ENCODE data around the gene ATF1.

The ATF1 gene

GRCh38 chr12:50763639-50764285 lies at the start of gene ATF1:
Gene ATF1 (plus strand): TSS chr12:50764101. CDS start chr12:50780146, 16,045 bp downstream.
- ATAC-seq: peak; percentile 87
- DNase-seq: peak; percentile 90

DNA sequence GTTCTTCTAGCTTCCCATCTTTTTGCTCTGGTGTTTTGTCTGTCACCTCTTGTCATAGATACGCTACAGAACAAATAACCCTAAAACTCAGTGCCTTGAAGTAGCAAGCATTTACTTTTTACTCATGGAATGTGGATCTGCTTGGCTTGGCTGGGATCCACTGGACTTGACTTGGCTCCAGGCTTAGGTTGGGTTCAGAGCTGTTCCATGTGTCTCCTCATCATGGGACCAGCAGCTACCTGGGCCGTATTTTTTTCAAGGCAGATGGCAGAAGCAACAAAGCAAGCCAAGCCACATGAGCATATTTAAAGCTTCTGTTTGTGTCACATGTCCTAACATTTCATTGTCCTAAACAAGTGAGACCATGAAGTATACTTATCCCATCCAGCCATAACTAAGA lies 48.7 kb upstream of the ATF1 start:
- DNase-seq (no peak), ATAC-seq (no peak)

DNA sequence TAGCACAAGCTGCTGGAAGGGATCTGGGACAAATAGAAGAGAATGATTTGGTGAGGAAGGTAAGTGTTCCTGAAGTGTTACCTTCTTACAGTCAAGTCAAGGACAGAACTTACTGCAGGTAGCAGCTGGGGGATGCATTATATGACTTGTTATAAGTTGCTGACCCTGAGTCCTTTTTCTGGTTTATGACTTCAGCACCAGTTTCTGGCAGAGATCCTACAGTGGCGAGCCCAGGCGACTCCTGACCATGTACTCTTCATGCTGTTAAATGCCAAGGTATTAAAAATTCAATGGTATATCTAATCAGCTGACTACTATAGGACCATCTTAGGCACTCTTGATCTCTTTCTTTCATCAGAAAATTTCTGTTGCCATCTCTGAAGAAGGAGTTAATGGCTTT lies 45.1 kb upstream of the ATF1 start:
- DNase-seq (no peak), ATAC-seq (no peak)

- DNase-seq (no peak), ATAC-seq (no peak)
Observed at GRCh38 chr12:50720085-50720484, 43.8 kb upstream of the ATF1 start.

DNA sequence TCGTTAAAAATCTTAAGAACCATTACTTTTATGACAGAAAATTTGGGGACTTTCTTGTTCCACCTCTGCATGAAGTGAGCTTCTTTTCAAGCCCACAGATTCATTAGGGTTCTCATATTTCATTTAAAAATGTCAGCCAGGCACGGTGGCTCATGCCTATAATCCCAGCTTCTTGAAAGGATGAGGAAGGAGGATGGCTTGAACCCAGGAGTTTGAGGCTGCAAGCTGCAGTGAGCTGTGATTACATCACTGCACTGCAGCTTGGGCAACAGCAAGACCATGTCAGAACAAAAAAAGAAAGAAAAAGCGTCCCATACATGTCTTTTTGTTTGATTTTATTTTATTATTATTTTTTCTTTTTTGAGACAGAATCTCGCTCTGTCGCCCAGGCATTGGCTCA lies 43.4 kb upstream of the ATF1 start:
- ATAC-seq (no peak), DNase-seq (no peak)

GRCh38 chr12:50723865-50724264 lies 40.0 kb upstream of the ATF1 start:
- ATAC-seq (no peak), DNase-seq (no peak)

- DNase-seq: no peak
- no peak for ATAC-seq
Observed at GRCh38 chr12:50725011-50725942, 38.6 kb upstream of the ATF1 start.

DNA sequence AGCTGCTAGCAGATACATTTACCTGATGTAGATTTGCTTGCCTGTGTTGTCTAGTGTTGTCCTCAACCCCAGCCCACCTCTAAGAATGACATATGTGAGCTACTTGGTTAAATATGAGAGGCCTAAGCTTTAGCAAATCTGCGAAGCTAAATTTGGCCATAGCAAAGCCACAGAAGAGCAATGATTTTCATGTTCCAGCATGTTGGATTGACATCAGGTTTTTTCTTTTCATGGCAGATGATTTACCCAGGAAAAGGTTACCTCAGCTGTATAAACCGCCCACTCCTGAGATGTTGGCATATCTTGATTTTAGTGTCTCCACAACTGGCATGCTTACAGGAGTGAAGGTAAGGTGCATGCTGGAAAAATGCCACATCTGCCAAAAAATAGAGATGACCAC lies 36.4 kb upstream of the ATF1 start:
- no peak for DNase-seq
- no peak for ATAC-seq

DNA sequence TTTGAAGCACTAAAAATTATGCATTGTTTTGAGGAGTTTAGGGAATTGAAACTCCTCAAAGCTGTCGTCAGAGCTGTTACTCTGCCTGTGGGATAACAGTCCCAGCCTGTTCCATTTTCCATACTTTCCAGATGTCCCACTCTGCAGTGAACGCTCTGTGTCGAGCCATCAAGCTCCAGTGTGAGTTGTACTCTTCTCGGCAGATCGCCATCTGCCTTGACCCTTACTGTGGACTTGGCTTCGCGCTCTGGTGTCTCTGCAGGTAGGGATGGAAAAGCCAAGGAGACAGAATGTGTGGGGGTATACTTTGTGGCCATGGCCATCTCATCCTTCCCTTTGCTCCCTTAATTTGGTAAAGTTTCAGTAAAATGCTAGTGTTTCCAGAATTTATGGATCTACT lies 35.5 kb upstream of the ATF1 start:
- DNase-seq: no peak
- ATAC-seq: no peak

GRCh38 chr12:50728841-50729240 lies 35.1 kb upstream of the ATF1 start:
- ATAC-seq: no peak
- no peak for DNase-seq

DNA sequence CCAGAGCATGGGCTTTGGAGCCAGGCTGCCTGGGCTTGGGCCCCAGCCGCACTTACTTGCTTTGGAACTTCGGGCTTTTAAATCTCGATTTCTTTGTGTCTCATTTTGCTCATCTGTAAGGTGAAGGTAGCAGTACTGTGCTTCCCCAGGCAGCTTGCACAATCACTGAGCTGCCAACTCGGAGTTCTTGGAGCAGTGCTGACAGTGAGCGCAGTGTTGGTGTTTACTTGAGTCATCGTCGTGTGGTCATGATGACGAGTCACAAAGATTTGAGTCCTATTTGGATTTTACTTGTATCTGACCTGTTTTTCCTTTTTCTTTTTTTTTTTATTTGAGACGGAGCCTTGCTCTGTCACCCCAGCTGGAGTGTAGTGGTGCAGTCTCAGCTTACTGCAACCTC lies 31.3 kb upstream of the ATF1 start:
- ATAC-seq: no peak

DNA sequence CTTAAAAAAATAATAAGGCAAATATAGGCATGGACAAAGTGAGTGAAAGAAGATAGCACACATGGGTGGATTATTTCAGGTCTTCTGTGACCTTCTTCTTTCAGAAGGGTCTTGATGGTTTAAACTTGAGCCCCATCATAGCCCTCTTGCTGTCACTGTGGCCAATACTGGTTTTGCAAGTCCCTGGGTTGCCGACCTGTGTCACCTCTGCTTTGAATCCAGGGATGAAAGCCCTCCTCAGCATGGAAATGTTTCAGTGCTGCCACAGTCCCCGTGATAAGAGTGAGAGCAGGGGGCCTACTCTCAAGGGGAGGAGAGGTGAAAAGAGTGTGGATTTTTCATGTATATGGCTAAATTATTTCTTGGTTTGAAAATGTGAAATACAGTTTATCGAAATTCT lies 30.2 kb upstream of the ATF1 start:
- DNase-seq (no peak), ATAC-seq (no peak)

More for the DNA sequence above, 31.3 kb upstream of the ATF1 start:
- no peak for DNase-seq

DNA sequence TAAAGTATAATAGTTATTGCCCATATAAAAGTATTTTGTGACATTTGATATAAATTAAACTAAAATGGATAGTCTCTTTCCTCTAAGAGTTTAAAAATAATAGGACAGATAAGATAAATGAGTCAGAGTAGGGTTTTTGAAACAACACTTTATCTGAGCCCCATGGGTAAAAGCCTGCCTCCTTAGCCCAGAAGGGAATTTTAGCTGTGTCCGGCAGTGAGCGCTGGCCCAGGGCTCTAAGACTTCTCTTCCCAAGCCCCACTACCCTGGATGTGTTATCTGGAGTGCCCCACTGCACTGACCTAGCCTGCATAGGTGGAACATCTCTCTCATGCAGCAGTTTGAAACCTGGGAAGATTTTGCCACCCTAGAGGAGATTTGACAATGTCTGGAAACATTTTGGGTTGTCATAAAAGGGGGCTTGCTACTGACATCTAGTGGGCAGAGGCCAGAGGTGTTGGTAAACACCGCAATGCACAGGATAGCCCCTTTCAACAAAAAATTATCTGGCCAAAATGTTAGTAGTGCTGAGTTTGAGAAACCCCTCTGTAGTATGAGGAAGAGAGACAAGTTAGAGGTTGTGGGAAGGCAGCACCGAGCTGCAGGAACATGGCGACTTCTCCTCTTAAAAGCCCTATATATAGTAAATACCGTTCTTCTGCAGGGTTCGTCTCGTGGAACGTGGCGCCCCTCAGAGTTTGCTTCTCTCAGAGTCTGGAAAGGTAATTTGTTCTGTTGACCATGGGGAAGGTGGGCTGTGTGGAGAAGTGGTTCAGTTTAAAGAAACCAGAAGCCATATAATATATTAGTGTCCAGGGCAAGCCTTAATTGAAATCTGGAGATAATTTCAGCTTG lies 29.3 kb upstream of the ATF1 start:
- DNase-seq (peak; percentile 12), ATAC-seq (peak; percentile 55)

DNA sequence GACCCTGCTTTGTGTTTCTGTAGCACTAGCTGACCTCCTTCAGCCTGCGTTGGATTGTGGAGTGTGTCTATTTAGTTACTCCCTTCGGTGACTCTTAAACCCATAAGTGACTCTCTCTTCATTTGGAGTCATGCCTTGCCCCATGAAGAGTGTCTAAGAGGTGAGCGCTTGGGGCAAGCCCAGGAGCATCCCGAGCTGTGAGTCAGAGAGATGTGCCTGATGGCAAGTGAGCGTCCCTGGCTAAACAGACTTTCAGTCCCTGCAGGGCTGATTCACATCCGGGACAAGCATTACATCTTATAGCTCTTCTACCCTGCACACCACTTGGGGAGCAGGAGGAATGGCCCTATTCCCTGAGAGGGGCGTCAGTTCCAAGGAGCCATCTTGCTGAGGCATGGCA lies 24.3 kb upstream of the ATF1 start:
- ATAC-seq (no peak), DNase-seq (no peak)

DNA sequence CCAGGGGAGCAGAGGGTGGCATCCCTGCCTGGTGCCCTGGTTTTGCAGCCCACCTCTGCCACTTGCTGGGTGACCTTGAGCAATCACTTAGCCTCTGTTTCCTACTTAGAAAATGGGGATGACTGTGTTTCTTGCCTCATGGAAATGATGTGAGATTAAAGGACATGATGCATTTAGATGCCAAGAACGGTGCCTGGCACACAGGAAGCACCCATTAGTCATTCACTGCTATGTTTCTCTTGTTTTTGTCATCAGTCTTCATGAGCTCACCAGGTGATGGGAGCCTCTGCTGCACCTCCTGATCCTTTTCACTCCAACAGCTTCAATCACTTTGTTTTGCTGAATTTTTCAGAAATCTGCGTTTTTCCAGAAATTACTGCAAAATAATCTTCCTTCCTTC lies 23.6 kb upstream of the ATF1 start:
- ATAC-seq: no peak
- no peak for DNase-seq

- ATAC-seq: no peak
- no peak for DNase-seq
Observed at GRCh38 chr12:50742776-50743175, 21.1 kb upstream of the ATF1 start.

DNA sequence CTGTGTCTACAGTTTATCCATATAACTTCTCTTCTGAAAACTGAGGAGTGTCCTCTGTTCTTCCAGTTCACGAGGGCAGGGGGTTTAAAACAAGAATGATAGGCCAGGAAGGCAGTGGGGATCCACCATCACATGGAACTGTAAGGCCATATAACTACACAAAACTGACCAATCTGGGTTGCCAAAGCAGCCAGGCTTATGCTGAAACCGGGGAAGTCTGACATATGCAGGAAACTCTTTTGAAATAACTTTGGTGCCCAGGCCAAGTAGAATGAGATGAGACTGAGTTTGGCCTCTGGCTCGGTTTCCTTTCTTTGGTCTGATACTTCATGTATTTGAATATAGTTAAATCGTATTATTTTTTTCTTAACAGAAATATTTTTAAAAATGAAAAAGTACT lies 18.0 kb upstream of the ATF1 start:
- DNase-seq (no peak), ATAC-seq (no peak)

GRCh38 chr12:50746431-50746830 lies 17.5 kb upstream of the ATF1 start:
- no peak for ATAC-seq

GRCh38 chr12:50747817-50748216 lies 16.1 kb upstream of the ATF1 start:
- no peak for DNase-seq

More at GRCh38 chr12:50746431-50746830, 17.5 kb upstream of the ATF1 start:
- no peak for DNase-seq

GRCh38 chr12:50749459-50749882 lies 14.4 kb upstream of the ATF1 start:
- no peak for DNase-seq
- no peak for ATAC-seq

More at GRCh38 chr12:50747817-50748216, 16.1 kb upstream of the ATF1 start:
- no peak for ATAC-seq

GRCh38 chr12:50750366-50750765 lies 13.5 kb upstream of the ATF1 start:
- ATAC-seq: no peak
- DNase-seq: no peak

DNA sequence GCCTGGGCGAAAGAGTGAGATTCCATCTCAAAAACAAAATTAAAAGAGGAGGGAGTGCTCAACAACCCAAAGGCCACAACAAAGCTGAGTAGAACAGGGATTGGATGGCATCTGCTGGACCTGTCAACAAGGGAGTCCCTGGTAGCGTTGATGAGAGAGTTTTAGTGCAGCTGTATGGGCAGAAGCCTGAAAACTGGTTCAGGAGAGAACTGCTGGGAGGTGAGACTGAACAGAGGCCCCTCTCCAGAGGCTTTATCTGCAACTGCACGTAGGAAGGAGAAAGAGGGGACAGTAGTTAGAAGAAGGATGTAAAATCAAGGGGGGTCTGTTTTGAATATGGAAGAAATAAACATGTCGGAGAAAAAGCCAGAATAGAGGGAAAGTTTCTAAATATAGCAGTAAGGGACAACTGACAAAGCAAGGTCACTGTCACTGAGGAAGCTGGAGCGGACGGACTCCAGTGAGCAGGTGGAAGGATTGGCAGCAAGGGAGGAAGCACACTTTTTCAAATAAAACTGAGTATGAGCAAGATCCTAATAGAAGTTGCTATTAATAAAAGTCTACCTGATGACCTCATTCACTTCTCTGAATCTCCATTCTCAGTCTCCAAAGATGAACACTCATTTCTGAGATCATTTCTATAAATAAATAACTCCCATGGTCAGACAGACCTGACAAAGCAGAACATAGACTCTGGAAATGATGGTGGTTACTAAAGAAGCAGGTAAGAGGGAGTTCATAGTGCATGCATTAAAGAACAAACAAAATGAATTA lies 11.8 kb upstream of the ATF1 start:
- DNase-seq (no peak), ATAC-seq (no peak)

Measured in stimulated activated naive CD8-positive, alpha-beta T cell treated with anti-CD3 and anti-CD28 coated beads, Interleukin-15, Interleukin-2, amounts not matched to agents 100 U/mL and 50 U/mL, for 24 hours (primary cell).